ENCODE measurements around the gene FOXA2.

Gene FOXA2

DNA sequence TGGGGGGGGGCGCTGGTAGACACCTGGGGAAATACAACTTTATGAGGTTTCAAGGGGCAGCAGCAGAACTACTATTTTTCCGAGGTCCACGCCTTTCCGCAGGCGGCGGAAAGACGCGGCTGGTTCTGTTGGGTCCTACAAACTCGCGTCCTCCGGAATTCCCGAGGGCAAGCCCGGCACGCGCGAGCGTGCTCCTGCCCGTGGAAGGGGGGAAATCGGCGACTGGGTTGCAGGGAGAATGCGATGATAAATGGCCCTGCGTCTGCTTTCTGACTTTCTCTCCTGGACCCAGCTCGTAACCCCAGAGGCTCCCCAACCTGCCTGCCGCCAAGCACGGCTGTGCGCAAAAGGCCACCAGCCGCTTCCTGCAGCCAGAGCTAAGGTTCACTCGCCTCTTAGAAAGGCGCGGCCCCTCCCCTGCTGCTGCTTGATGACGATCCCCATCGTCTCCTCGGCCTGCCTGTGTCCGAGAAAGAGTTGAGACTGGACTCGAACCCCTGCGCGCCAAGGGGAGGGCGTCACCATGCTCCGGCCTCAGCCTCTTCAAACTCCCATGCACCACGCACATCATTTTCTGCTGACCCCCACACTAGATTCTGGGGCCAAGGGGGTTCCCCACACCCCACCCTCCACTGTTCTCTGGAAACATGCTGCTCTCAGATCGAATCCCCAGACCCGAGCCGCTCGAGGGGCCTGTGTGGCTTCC is 6.7 kb downstream of the FOXA2 start:
- Histone ChIP-seq H3K4me3 (ENCODE audit: low read depth, low read length) (no peak overlapping the region), H2BK5ac (ENCODE audit: low read depth, low read length, poor library complexity) (no peak overlapping the region), H4K8ac (ENCODE audit: low read depth, low read length) (no peak overlapping the region), H3K9me3 (ENCODE audit: insufficient read depth, low read depth, low read length) (peaks cover 5% of the 10 kb centered on the region), H3K4me1 (ENCODE audit: control insufficient read depth in 1 of 2, insufficient read depth in 2 of 2, low read length in 2 of 2) (no peaks in the 10 kb centered on the region), H4K12ac (ENCODE audit: low read depth, low read length) (no peak overlapping the region), H3K79me2 (ENCODE audit: control insufficient read depth, insufficient read depth, low read length, poor library complexity) (no peaks in the 10 kb centered on the region), H3K27me3 (ENCODE audit: insufficient read depth, low read length) (peaks cover 81% of the 10 kb centered on the region), H2BK120ac (ENCODE audit: insufficient read depth, low read length, poor library complexity) (no peak overlapping the region), H3K27ac (ENCODE audit: low read depth, low read length) (no peak overlapping the region), H2AFZ (ENCODE audit: insufficient read depth, low read length, poor library complexity) (no peak overlapping the region), H2BK12ac (ENCODE audit: low read length) (no peak overlapping the region), H3K18ac (ENCODE audit: low read length) (no peak overlapping the region), H3K36me3 (ENCODE audit: control insufficient read depth in 1 of 2, insufficient read depth in 2 of 2, low read length in 2 of 2) (no peaks in the 10 kb centered on the region), H3K23ac (ENCODE audit: low read length) (no peak overlapping the region), H3K4ac (ENCODE audit: low read depth, low read length) (no peak overlapping the region), H4K91ac (ENCODE audit: low read depth, low read length) (no peak overlapping the region), H3K79me1 (ENCODE audit: low read length) (no peaks in the 10 kb centered on the region), H2AK5ac (ENCODE audit: low read length) (no peak overlapping the region), H3K4me2 (ENCODE audit: low read length) (no peak overlapping the region), H3K14ac (ENCODE audit: low read length) (no peak overlapping the region), H3K9ac (ENCODE audit: low read length) (no peak overlapping the region)
- WGBS (ENCODE audit: extremely low coverage, insufficient coverage, insufficient read length): no CpG with 5 or more reads among the region's 44 CpGs
- DNase-seq: no peak

- peaks cover 3% of the 10 kb centered on the region for H3K9me3 ChIP-seq (ENCODE audit: insufficient read depth, low read depth, low read length)
- no peaks in the 10 kb centered on the region for H3K79me2 ChIP-seq (ENCODE audit: control insufficient read depth, insufficient read depth, low read length, poor library complexity)
- no peak overlapping the region for H4K12ac ChIP-seq (ENCODE audit: low read depth, low read length)
- no peak overlapping the region for H3K4ac ChIP-seq (ENCODE audit: low read depth, low read length)
- H2BK12ac ChIP-seq (ENCODE audit: low read length): no peak overlapping the region
- no peak overlapping the region for H2BK5ac ChIP-seq (ENCODE audit: low read depth, low read length, poor library complexity)
- no peak overlapping the region for H4K8ac ChIP-seq (ENCODE audit: low read depth, low read length)
- peaks cover 78% of the 10 kb centered on the region for H3K27me3 ChIP-seq (ENCODE audit: insufficient read depth, low read length)
- DNase-seq: no peak
- H3K4me3 ChIP-seq (ENCODE audit: low read depth, low read length): no peak overlapping the region
- no peak overlapping the region for H3K4me2 ChIP-seq (ENCODE audit: low read length)
- H3K79me1 ChIP-seq (ENCODE audit: low read length): no peaks in the 10 kb centered on the region
- H3K27ac ChIP-seq (ENCODE audit: low read depth, low read length): no peak overlapping the region
- no peak overlapping the region for H4K91ac ChIP-seq (ENCODE audit: low read depth, low read length)
- H2BK120ac ChIP-seq (ENCODE audit: insufficient read depth, low read length, poor library complexity): no peak overlapping the region
- no peaks in the 10 kb centered on the region for H3K36me3 ChIP-seq (ENCODE audit: control insufficient read depth in 1 of 2, insufficient read depth in 2 of 2, low read length in 2 of 2)
- WGBS (ENCODE audit: extremely low coverage, insufficient coverage, insufficient read length): no CpG with 5 or more reads among the region's 48 CpGs
- no peak overlapping the region for H3K23ac ChIP-seq (ENCODE audit: low read length)
- H3K4me1 ChIP-seq (ENCODE audit: control insufficient read depth in 1 of 2, insufficient read depth in 2 of 2, low read length in 2 of 2): no peaks in the 10 kb centered on the region
- no peak overlapping the region for H3K18ac ChIP-seq (ENCODE audit: low read length)
- H3K9ac ChIP-seq (ENCODE audit: low read length): no peak overlapping the region
- H3K14ac ChIP-seq (ENCODE audit: low read length): no peak overlapping the region
- no peak overlapping the region for H2AFZ ChIP-seq (ENCODE audit: insufficient read depth, low read length, poor library complexity)
- H2AK5ac ChIP-seq (ENCODE audit: low read length): no peak overlapping the region
Measured at GRCh38 chr20:22576733-22577514, 7.4 kb downstream of the FOXA2 start.

DNA sequence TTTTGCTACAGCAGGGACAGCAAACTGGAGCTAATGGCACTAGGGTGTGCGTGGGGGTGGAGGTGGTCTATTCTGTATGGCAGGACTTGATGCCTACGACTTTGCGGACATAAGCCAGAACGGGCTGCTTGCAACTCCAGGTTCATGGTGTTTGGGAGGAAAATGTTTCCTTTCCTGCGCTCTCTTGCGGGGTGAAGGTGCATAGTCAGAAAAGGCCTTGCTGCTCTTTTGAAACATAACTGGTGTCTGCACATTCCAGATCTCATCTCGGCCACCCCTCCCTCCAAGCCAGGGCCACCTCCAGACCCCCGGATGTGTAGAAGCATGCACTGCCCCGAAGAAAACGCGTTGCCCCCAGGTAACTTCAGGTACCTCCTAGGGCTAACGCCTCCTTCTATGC is 8.1 kb downstream of the FOXA2 start:
- no peak overlapping the region for H3K4me2 ChIP-seq (ENCODE audit: low read length)
- H3K79me2 ChIP-seq (ENCODE audit: control insufficient read depth, insufficient read depth, low read length, poor library complexity): no peaks in the 10 kb centered on the region
- H3K23ac ChIP-seq (ENCODE audit: low read length): no peak overlapping the region
- H3K27me3 ChIP-seq (ENCODE audit: insufficient read depth, low read length): peaks cover 78% of the 10 kb centered on the region
- no peaks in the 10 kb centered on the region for H3K4me1 ChIP-seq (ENCODE audit: control insufficient read depth in 1 of 2, insufficient read depth in 2 of 2, low read length in 2 of 2)
- no peak overlapping the region for H4K12ac ChIP-seq (ENCODE audit: low read depth, low read length)
- no peak overlapping the region for H3K18ac ChIP-seq (ENCODE audit: low read length)
- no peak for DNase-seq
- H3K27ac ChIP-seq (ENCODE audit: low read depth, low read length): no peak overlapping the region
- no peak overlapping the region for H2BK5ac ChIP-seq (ENCODE audit: low read depth, low read length, poor library complexity)
- no peak overlapping the region for H2BK12ac ChIP-seq (ENCODE audit: low read length)
- H3K4me3 ChIP-seq (ENCODE audit: low read depth, low read length): no peak overlapping the region
- no CpG with 5 or more reads among the region's 12 CpGs for WGBS (ENCODE audit: extremely low coverage, insufficient coverage, insufficient read length)
- no peak overlapping the region for H2AFZ ChIP-seq (ENCODE audit: insufficient read depth, low read length, poor library complexity)
- H2AK5ac ChIP-seq (ENCODE audit: low read length): no peak overlapping the region
- H4K8ac ChIP-seq (ENCODE audit: low read depth, low read length): no peak overlapping the region
- no peaks in the 10 kb centered on the region for H3K79me1 ChIP-seq (ENCODE audit: low read length)
- H3K14ac ChIP-seq (ENCODE audit: low read length): no peak overlapping the region
- H3K9me3 ChIP-seq (ENCODE audit: insufficient read depth, low read depth, low read length): peaks cover 2% of the 10 kb centered on the region
- H4K91ac ChIP-seq (ENCODE audit: low read depth, low read length): no peak overlapping the region
- no peak overlapping the region for H2BK120ac ChIP-seq (ENCODE audit: insufficient read depth, low read length, poor library complexity)
- H3K9ac ChIP-seq (ENCODE audit: low read length): no peak overlapping the region
- no peak overlapping the region for H3K4ac ChIP-seq (ENCODE audit: low read depth, low read length)
- no peaks in the 10 kb centered on the region for H3K36me3 ChIP-seq (ENCODE audit: control insufficient read depth in 1 of 2, insufficient read depth in 2 of 2, low read length in 2 of 2)

DNA sequence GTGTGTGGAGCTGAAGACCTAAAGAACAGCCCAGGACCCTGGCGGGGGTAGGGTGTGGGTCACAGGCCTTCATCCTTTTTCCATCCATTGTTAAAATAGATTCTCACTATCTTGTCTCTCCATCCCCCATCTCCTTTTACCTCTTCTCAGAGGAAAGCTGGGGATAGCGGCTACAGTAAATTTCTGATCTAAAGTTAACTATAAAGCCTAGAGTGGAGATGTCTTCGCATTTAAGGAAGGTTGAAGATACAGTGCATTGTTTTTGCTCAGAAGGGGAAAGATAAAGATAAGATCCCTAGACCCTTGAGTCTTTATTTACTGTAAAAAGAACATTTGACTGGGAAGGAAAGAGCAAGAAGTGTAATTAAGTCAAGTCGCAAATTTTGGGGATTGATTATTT is 8.6 kb downstream of the FOXA2 start:
- no peak overlapping the region for H4K91ac ChIP-seq (ENCODE audit: low read depth, low read length)
- no CpG with 5 or more reads among the region's 4 CpGs for WGBS (ENCODE audit: extremely low coverage, insufficient coverage, insufficient read length)
- no peak overlapping the region for H2AK5ac ChIP-seq (ENCODE audit: low read length)
- no peak overlapping the region for H2AFZ ChIP-seq (ENCODE audit: insufficient read depth, low read length, poor library complexity)
- H3K4me1 ChIP-seq (ENCODE audit: control insufficient read depth in 1 of 2, insufficient read depth in 2 of 2, low read length in 2 of 2): no peaks in the 10 kb centered on the region
- H2BK5ac ChIP-seq (ENCODE audit: low read depth, low read length, poor library complexity): no peak overlapping the region
- no peak overlapping the region for H3K4ac ChIP-seq (ENCODE audit: low read depth, low read length)
- no peak for DNase-seq
- no peak overlapping the region for H3K23ac ChIP-seq (ENCODE audit: low read length)
- H3K9ac ChIP-seq (ENCODE audit: low read length): no peak overlapping the region
- no peak overlapping the region for H3K18ac ChIP-seq (ENCODE audit: low read length)
- H3K79me2 ChIP-seq (ENCODE audit: control insufficient read depth, insufficient read depth, low read length, poor library complexity): no peaks in the 10 kb centered on the region
- H3K36me3 ChIP-seq (ENCODE audit: control insufficient read depth in 1 of 2, insufficient read depth in 2 of 2, low read length in 2 of 2): no peaks in the 10 kb centered on the region
- peaks cover 4% of the 10 kb centered on the region for H3K9me3 ChIP-seq (ENCODE audit: insufficient read depth, low read depth, low read length)
- no peak overlapping the region for H3K14ac ChIP-seq (ENCODE audit: low read length)
- no peak overlapping the region for H3K4me2 ChIP-seq (ENCODE audit: low read length)
- H4K12ac ChIP-seq (ENCODE audit: low read depth, low read length): no peak overlapping the region
- peaks cover 78% of the 10 kb centered on the region for H3K27me3 ChIP-seq (ENCODE audit: insufficient read depth, low read length)
- no peak overlapping the region for H3K27ac ChIP-seq (ENCODE audit: low read depth, low read length)
- H2BK120ac ChIP-seq (ENCODE audit: insufficient read depth, low read length, poor library complexity): no peak overlapping the region
- H4K8ac ChIP-seq (ENCODE audit: low read depth, low read length): no peak overlapping the region
- no peak overlapping the region for H3K4me3 ChIP-seq (ENCODE audit: low read depth, low read length)
- no peaks in the 10 kb centered on the region for H3K79me1 ChIP-seq (ENCODE audit: low read length)
- H2BK12ac ChIP-seq (ENCODE audit: low read length): no peak overlapping the region

Data from trophoblast cell (in vitro differentiated cells and primary cell).